ENCODE data around the gene AMACR.
"Not testable (repeated sequence)": the region's sequence is repeated elsewhere in the genome, so short reads cannot be mapped to it uniquely, and the experiment has no call there.

The AMACR gene

DNA sequence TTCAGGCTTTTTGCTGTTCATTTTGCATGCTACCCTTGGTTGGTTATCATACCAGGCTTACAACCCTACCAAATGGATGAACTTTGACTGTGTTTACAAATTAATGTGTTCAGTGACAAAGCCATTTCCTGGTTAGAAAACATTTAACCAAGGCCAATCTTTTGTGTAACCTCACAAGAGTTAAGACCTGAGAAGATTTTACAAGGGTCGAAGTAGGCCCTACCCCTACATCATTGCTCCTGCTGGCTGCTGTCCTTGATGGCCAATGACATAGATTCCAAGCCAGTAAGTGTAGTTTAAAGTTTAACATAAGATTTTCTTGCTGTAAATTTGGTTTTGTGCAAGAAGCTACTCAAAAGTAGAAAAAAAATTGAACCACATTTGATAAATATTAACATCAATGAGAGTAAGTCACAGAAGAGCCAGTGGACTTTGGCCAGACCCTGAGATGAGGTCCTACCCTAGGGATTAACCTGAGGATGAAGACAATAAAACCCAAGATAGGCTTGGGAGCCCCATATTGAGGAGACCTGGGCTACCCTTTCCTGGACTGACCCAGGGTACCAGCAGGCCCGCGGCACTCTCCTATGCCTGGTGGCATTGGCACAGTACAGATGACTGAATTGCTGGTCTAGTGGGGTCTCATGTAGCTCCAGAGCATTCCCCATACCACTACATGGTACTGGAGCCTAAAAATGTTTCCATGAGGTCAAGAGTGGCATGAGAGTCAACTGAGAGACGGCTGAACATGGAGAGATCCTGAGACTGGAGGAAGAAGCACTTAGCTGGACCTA, 26.9 kb upstream of the AMACR start:
- no peak for DNase-seq (ENCODE audit: insufficient read length)
- no peak for TF ChIP-seq POLR2AphosphoS5 (IDR thresholded peaks at IDR 0.05; ENCODE audit: low read depth, low read length)
- no peak for TF ChIP-seq TAF1 (IDR thresholded peaks at IDR 0.05; ENCODE audit: borderline replicate concordance, low read depth, low read length)
- no peak for TF ChIP-seq POLR2A (IDR thresholded peaks at IDR 0.05; ENCODE audit: low read depth, low read length)
- no peak for FAIRE-seq

DNA sequence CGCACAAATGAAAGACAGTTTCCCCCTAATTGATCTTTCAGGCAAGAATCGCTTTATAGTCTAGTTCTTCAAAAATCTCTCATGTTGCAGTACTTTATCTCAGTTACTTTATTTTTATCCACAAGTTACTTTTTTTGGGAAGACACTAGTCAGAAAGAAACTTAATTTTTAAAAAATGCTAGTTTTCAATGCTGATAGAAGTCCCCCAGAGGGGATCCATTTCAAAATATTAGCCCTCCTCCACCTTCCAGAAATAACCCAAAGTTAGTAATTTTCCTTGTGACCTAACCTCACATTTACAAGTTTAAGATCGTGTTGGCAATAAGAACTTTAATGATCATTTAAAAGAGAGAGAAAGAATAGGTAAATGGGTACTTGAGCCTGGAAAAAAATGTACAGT, 24.1 kb upstream of the AMACR start:
- DNase-seq (ENCODE audit: insufficient read length) (no peak), FAIRE-seq (no peak)
- TF ChIP-seq POLR2AphosphoS5 (IDR thresholded peaks at IDR 0.05; ENCODE audit: low read depth, low read length) (no peak), POLR2A (IDR thresholded peaks at IDR 0.05; ENCODE audit: low read depth, low read length) (no peak), TAF1 (IDR thresholded peaks at IDR 0.05; ENCODE audit: borderline replicate concordance, low read depth, low read length) (no peak)

GRCh38 chr5:34031117-34031516, 23.3 kb upstream of the AMACR start:
- no peak for TF ChIP-seq TAF1 (IDR thresholded peaks at IDR 0.05; ENCODE audit: borderline replicate concordance, low read depth, low read length)
- TF ChIP-seq POLR2A (IDR thresholded peaks at IDR 0.05; ENCODE audit: low read depth, low read length), result no peak
- no peak for TF ChIP-seq POLR2AphosphoS5 (IDR thresholded peaks at IDR 0.05; ENCODE audit: low read depth, low read length)
- FAIRE-seq (no peak), DNase-seq (ENCODE audit: insufficient read length) (no peak)

DNA sequence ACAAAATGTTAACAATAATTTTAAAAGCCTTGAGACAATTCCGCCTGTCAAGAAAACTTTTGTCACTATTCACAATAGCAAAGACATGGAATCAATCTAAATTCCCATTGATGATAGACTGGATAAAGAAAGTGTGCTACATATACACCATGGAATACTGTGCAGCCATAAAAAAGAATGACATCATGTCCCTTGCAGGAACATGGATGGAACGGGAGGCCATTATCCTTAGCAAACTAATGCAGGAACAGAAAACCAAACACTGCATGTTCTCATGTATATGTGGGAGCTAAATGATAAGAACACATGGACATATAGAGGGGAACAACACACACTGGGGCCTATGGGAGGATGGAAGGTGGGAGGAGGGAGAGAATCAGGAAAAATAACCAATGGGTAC, 22.7 kb upstream of the AMACR start:
- DNase-seq (ENCODE audit: insufficient read length); FAIRE-seq: not testable (repeated sequence)

- FAIRE-seq, result no peak
- TF ChIP-seq POLR2A (IDR thresholded peaks at IDR 0.05; ENCODE audit: low read depth, low read length) (no peak), POLR2AphosphoS5 (IDR thresholded peaks at IDR 0.05; ENCODE audit: low read depth, low read length) (no peak), TAF1 (IDR thresholded peaks at IDR 0.05; ENCODE audit: borderline replicate concordance, low read depth, low read length) (no peak)
- DNase-seq (ENCODE audit: insufficient read length), result no peak
Measured at GRCh38 chr5:34030048-34030447, 22.2 kb upstream of the AMACR start.

DNA sequence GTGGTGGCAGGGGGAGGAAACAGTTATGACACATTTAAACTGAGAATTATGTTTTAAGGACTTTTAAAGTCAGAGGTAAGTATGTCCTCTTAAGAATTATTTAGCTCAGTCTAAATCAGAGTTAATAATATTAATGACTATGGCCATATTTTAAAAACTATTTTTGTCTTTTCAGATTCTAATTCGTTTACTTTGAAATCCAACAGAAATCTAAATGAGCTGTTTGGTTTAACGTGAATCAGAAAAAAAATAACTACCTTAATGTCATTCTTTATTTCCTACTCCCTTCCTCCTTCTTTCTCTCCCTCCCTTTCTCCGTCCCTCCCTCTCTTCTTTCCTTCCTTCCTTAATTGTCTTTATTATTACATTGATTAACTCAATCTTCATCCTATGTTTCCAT, 20.5 kb upstream of the AMACR start:
- DNase-seq (ENCODE audit: insufficient read length) (no peak), FAIRE-seq (no peak)
- no peak for TF ChIP-seq TAF1 (IDR thresholded peaks at IDR 0.05; ENCODE audit: borderline replicate concordance, low read depth, low read length)

DNA sequence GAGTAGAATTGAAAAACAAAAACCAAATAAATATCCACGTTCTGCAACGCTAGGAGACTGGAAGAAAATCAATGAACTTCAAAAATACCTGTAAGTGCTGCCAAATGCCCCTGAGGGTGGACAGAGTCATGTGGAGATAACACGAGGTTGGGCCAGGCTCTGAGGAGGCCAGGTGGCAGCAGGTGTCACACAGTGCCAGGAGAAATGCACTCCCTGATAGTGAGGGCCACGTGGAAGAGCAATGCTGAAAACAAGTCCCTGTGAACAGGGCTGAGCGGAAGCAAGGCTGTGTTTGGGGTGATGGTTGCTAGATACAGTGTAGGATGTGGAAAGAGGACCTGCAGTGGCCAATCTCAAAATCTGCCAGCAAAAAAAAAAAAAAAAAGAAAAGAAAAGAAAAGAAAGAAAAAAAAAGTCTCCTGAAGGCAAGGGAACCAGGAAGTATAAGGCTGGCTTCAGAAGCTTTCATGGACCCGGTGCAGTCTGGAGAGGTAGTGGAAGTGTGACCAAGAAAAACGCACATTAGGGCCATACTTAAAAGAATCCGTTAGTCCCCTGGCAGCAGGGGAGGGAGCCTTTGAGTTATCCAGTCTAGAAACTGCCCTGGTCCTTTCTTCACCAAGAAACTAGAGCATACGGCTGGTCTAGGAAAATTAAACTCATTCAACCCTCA, 18.4 kb upstream of the AMACR start:
- no peak for FAIRE-seq
- DNase-seq (ENCODE audit: insufficient read length), result no peak
- TF ChIP-seq POLR2AphosphoS5 (IDR thresholded peaks at IDR 0.05; ENCODE audit: low read depth, low read length) (no peak), POLR2A (IDR thresholded peaks at IDR 0.05; ENCODE audit: low read depth, low read length) (no peak), TAF1 (IDR thresholded peaks at IDR 0.05; ENCODE audit: borderline replicate concordance, low read depth, low read length) (no peak)

DNA sequence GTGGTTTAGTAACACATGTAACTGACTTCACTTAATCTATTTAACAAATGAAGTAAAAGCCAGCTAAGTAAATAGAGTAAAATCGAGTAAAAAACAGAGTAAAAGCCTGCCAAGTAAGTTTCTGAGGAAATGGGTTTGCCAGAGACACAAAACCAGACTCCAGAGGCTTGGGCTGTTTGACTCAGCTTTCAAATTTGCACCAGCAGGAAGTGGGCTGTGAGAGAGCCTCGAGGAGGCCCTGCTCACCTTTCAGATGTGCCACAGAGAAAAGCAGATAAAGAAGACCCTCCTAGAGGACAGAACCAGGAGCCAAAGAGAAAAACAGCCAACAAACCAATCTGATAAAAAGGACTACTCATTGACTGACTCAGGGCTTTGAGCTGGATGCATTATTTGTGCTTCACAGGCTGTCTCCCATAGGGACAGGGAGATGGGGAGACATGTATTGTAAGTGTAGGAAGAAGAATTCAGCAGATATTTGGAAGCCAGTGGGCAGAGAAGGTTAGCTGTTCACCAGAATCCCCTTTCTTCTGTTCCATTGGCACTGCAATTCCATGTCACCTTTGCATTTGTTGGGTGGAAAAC, 14.4 kb upstream of the AMACR start:
- FAIRE-seq (no peak), DNase-seq (ENCODE audit: insufficient read length) (no peak)

DNA sequence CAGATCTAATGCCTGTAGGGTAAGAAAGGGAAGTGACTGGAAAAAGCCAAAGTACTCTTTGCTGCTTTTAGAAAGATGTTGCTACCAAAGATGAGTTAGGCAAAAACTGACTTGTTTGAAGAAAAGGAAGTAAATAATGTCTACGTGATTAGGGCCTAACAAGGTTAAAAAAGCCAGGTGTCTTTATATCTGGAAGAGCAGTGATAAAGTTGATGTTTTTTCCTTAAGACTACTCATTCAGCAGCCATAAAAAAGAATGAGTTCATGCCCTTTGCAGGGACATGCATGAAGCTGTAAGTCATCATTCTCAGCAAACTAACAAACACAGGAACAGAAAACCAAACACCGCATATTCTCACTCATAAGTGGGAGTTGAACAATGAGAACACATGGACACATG, 13.5 kb upstream of the AMACR start:
- FAIRE-seq, result no peak
- no peak for TF ChIP-seq POLR2A (IDR thresholded peaks at IDR 0.05; ENCODE audit: low read depth, low read length)
- no peak for TF ChIP-seq POLR2AphosphoS5 (IDR thresholded peaks at IDR 0.05; ENCODE audit: low read depth, low read length)
- TF ChIP-seq TAF1 (IDR thresholded peaks at IDR 0.05; ENCODE audit: borderline replicate concordance, low read depth, low read length), result no peak

More for the DNA sequence above, 14.4 kb upstream of the AMACR start:
- no peak for TF ChIP-seq TAF1 (IDR thresholded peaks at IDR 0.05; ENCODE audit: borderline replicate concordance, low read depth, low read length)
- no peak for TF ChIP-seq POLR2AphosphoS5 (IDR thresholded peaks at IDR 0.05; ENCODE audit: low read depth, low read length)
- TF ChIP-seq POLR2A (IDR thresholded peaks at IDR 0.05; ENCODE audit: low read depth, low read length), result no peak

GRCh38 chr5:34020726-34021125, 12.9 kb upstream of the AMACR start:
- DNase-seq (ENCODE audit: insufficient read length) (no peak), FAIRE-seq (no peak)
- TF ChIP-seq POLR2AphosphoS5 (IDR thresholded peaks at IDR 0.05; ENCODE audit: low read depth, low read length) (no peak), TAF1 (IDR thresholded peaks at IDR 0.05; ENCODE audit: borderline replicate concordance, low read depth, low read length) (no peak), POLR2A (IDR thresholded peaks at IDR 0.05; ENCODE audit: low read depth, low read length) (no peak)

More for the DNA sequence above, 13.5 kb upstream of the AMACR start:
- DNase-seq (ENCODE audit: insufficient read length), result no peak

- FAIRE-seq, result no peak
- DNase-seq (ENCODE audit: insufficient read length), result no peak
- TF ChIP-seq POLR2A (IDR thresholded peaks at IDR 0.05; ENCODE audit: low read depth, low read length), result no peak
- TF ChIP-seq TAF1 (IDR thresholded peaks at IDR 0.05; ENCODE audit: borderline replicate concordance, low read depth, low read length), result no peak
- TF ChIP-seq POLR2AphosphoS5 (IDR thresholded peaks at IDR 0.05; ENCODE audit: low read depth, low read length), result no peak
Measured at GRCh38 chr5:34017254-34017653, 9.4 kb upstream of the AMACR start.

DNA sequence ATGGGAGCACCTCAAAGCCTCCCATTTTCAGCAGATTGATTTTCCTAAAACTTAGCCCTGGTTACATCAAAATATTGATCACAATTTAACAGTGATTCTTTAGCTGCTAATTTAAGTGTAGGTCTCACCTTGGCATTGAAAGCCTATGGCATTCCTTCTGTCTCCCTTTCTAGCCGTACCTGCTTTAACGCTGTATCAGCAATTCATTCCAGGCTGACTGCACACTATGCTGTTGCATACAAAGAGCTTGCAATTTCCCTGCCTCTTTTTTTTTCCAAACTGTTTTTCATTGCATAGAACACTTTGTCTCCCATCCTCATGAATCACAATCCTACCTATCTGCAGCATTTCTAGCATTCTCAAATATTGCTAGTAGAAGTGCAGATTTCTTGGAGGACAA, 8.9 kb upstream of the AMACR start:
- FAIRE-seq, result no peak
- DNase-seq (ENCODE audit: insufficient read length), result no peak
- no peak for TF ChIP-seq TAF1 (IDR thresholded peaks at IDR 0.05; ENCODE audit: borderline replicate concordance, low read depth, low read length)
- no peak for TF ChIP-seq POLR2AphosphoS5 (IDR thresholded peaks at IDR 0.05; ENCODE audit: low read depth, low read length)
- no peak for TF ChIP-seq POLR2A (IDR thresholded peaks at IDR 0.05; ENCODE audit: low read depth, low read length)

All from GM12892 (cell line).